ENCODE data around the gene DNAH8.

Gene DNAH8

GRCh38 chr6:39057251-39058155 lies 342.4 kb downstream of the DNAH8 start:
- peaks cover 17% of the 10 kb centered on the region for H3K4me1 ChIP-seq (ENCODE audit: control insufficient read depth, insufficient read depth, low read length)
- H3K9me3 ChIP-seq (ENCODE audit: control insufficient read depth, low read length): no peaks in the 10 kb centered on the region
- H3K36me3 ChIP-seq (ENCODE audit: control insufficient read depth, insufficient read depth, low read length): no peaks in the 10 kb centered on the region
- peaks cover 7% of the 10 kb centered on the region for H3K27me3 ChIP-seq (ENCODE audit: control insufficient read depth, insufficient read depth, low read length)
- H3K4me3 ChIP-seq (ENCODE audit: low read length): no peak overlapping the region
- H3K9ac ChIP-seq (ENCODE audit: low read length): no peak overlapping the region

DNA sequence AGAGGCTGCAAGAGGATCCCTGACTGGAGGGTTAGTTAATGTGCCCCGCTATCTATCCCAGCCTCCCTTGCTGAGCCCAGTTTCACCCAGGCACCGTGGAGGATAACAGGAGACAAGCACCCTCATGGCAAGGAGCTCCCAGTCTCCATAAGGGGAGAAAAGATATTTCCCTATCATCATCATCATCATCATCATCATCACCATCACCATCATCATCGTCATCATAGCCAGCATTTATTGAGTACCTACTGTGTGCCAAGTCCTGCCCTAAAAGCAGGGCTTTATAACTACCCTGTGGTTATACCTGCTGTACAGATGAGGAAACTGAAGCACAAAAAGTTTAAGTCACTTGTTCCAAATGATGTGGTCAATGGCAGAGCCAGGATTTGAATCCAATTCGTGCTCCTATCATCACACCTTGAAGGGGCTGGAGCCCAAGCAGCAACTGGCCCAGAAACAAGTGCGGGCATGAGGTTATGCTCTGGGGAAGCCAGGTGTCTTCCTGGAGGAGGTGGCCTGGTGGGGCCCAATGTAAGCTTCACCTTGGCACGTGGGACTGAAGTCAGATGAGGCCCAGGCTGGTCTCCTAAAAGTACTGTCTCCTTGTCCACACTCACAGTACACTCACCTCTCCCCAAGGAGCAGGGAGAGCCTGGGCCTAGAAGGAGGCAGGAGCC lies 343.5 kb downstream of the DNAH8 start:
- Histone ChIP-seq H3K4me1 (ENCODE audit: control insufficient read depth, insufficient read depth, low read length) (peaks cover 16% of the 10 kb centered on the region), H3K27me3 (ENCODE audit: control insufficient read depth, insufficient read depth, low read length) (peaks cover 4% of the 10 kb centered on the region), H3K9ac (ENCODE audit: low read length) (no peak overlapping the region), H3K4me3 (ENCODE audit: low read length) (no peak overlapping the region), H3K36me3 (ENCODE audit: control insufficient read depth, insufficient read depth, low read length) (no peaks in the 10 kb centered on the region), H3K9me3 (ENCODE audit: control insufficient read depth, low read length) (no peaks in the 10 kb centered on the region)

DNA sequence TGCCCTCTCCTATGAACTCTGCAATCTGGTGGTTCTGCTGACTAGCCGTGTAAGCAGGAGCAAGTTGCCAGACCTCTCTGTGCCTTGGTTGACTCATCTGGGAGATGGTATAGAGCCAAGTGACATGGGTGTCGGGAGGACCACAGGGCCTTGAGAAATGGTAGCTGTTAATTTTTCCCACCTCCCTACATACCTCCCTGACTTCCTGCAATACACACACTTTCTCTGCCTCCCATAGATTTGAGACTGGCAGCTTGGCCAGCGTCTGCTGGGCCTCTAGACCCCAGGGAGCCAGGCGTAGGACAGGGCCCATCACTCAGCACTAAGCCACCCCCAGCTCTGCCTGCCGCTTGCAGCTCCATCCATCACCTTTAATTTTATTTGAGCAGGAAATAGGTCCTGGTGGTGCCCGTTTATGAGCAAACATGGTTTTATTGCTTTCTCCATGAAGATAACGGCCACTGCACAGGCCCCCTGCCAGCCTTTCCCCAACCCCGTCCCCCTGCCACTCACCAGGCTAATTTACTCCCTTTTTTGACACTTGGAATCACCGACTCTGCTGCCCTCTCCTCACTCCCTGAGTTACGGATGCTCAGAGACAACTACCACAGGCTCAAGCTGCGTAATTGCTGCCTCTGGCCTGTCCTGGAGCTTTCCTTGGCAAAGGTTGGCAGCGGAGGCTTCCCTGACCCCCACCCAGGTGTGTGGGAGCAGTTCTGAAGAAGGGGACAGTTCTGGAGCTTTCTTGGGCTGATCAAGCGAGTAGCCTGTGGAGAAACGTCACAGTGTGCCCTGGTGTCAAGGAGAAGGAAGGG lies 344.6 kb downstream of the DNAH8 start:
- peaks cover 7% of the 10 kb centered on the region for H3K27me3 ChIP-seq (ENCODE audit: control insufficient read depth, insufficient read depth, low read length)
- H3K4me1 ChIP-seq (ENCODE audit: control insufficient read depth, insufficient read depth, low read length): peaks cover 10% of the 10 kb centered on the region

DNA sequence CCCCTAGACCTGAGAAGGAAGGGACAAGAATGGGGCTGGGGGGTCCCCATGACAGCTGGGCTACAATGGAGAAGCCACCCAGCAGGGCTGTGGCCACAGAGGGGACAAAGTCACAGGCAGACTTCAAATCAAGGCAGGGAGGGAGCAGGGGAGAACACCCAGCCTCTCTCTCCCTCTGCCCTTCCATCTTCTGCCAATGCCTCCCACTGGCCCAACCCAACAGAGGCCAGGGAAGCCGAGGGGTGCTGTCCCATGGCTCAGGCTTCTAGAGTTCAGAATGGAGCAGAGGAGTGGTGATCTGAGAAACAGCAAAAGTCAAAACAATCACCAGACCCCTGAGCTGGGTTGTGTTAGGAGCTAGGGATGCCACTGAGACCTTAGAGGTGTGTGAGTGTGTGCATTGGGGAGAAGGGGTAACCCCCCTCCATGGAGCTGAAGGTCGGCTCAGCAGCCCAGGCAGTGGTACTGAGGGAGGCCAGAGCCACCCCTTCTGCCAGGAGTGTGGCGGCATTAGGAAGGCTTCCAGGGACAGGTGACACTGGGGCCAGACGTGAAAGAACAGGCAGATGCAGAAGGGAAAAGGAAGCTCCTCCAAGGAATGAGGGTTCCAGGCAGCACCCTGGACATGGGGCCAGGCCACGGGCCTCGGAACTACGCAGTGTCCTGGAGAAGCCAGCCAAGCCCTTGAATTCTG lies 345.5 kb downstream of the DNAH8 start:
- H3K36me3 ChIP-seq (ENCODE audit: control insufficient read depth, insufficient read depth, low read length): no peaks in the 10 kb centered on the region
- H3K4me3 ChIP-seq (ENCODE audit: low read length): no peak overlapping the region
- no peaks in the 10 kb centered on the region for H3K9me3 ChIP-seq (ENCODE audit: control insufficient read depth, low read length)
- H3K4me1 ChIP-seq (ENCODE audit: control insufficient read depth, insufficient read depth, low read length): peaks cover 10% of the 10 kb centered on the region
- H3K9ac ChIP-seq (ENCODE audit: low read length): no peak overlapping the region
- H3K27me3 ChIP-seq (ENCODE audit: control insufficient read depth, insufficient read depth, low read length): peaks cover 7% of the 10 kb centered on the region

More for the DNA sequence above, 344.6 kb downstream of the DNAH8 start:
- H3K9ac ChIP-seq (ENCODE audit: low read length): no peak overlapping the region
- no peaks in the 10 kb centered on the region for H3K9me3 ChIP-seq (ENCODE audit: control insufficient read depth, low read length)
- no peak overlapping the region for H3K4me3 ChIP-seq (ENCODE audit: low read length)
- no peaks in the 10 kb centered on the region for H3K36me3 ChIP-seq (ENCODE audit: control insufficient read depth, insufficient read depth, low read length)

- H3K9ac ChIP-seq (ENCODE audit: low read length): no peak overlapping the region
- no peaks in the 10 kb centered on the region for H3K36me3 ChIP-seq (ENCODE audit: control insufficient read depth, insufficient read depth, low read length)
- no peak overlapping the region for H3K4me3 ChIP-seq (ENCODE audit: low read length)
- peaks cover 7% of the 10 kb centered on the region for H3K27me3 ChIP-seq (ENCODE audit: control insufficient read depth, insufficient read depth, low read length)
- peaks cover 10% of the 10 kb centered on the region for H3K4me1 ChIP-seq (ENCODE audit: control insufficient read depth, insufficient read depth, low read length)
- H3K9me3 ChIP-seq (ENCODE audit: control insufficient read depth, low read length): no peaks in the 10 kb centered on the region
These were observed 346.1 kb downstream of the DNAH8 start for GRCh38 chr6:39061182-39061581.

GRCh38 chr6:39061588-39061987 lies 346.5 kb downstream of the DNAH8 start:
- Histone ChIP-seq H3K9ac (ENCODE audit: low read length) (no peak overlapping the region), H3K4me3 (ENCODE audit: low read length) (no peak overlapping the region), H3K4me1 (ENCODE audit: control insufficient read depth, insufficient read depth, low read length) (peaks cover 10% of the 10 kb centered on the region), H3K36me3 (ENCODE audit: control insufficient read depth, insufficient read depth, low read length) (no peaks in the 10 kb centered on the region), H3K9me3 (ENCODE audit: control insufficient read depth, low read length) (no peaks in the 10 kb centered on the region), H3K27me3 (ENCODE audit: control insufficient read depth, insufficient read depth, low read length) (peaks cover 7% of the 10 kb centered on the region)

DNA sequence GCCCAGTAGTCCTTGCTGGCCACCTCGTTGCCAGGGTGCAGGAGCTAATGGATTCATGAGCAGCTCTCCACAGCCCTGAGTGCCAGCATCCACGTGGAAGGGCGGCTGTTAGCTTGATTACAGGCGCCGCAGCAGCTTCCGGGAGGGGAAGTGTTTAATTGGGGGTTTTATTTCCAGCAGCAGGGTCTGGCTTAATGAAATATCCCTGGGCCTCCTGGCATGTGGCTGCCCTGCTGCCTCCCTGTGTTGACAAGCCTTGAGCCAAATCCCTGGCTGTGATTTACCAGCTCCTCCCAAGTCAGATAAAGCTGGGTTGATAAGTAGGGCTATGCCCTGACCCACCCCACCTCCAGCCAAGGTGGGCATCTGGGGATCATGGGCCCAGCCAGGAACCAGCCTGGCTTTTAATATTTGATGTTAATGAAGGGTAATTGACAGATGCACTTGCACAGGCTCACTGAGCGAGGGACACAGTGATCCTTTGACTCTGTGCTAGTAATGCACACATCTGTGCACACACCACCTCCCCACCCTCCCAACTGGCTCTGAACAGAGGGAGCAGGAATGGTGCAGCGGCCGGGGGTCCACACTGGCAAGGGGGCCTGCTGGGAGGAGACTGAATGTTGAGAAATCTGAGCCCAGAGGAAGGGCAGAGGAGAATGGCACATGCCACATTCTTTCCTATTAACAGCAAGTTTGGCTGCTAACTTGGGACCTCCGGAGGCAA lies 347.1 kb downstream of the DNAH8 start:
- peaks cover 7% of the 10 kb centered on the region for H3K27me3 ChIP-seq (ENCODE audit: control insufficient read depth, insufficient read depth, low read length)
- H3K36me3 ChIP-seq (ENCODE audit: control insufficient read depth, insufficient read depth, low read length): no peaks in the 10 kb centered on the region
- H3K9ac ChIP-seq (ENCODE audit: low read length): no peak overlapping the region
- no peak overlapping the region for H3K4me3 ChIP-seq (ENCODE audit: low read length)
- H3K4me1 ChIP-seq (ENCODE audit: control insufficient read depth, insufficient read depth, low read length): peaks cover 10% of the 10 kb centered on the region
- H3K9me3 ChIP-seq (ENCODE audit: control insufficient read depth, low read length): no peaks in the 10 kb centered on the region

- Histone ChIP-seq H3K9ac (ENCODE audit: low read length) (no peak overlapping the region), H3K4me1 (ENCODE audit: control insufficient read depth, insufficient read depth, low read length) (peaks cover 10% of the 10 kb centered on the region), H3K36me3 (ENCODE audit: control insufficient read depth, insufficient read depth, low read length) (no peaks in the 10 kb centered on the region), H3K4me3 (ENCODE audit: low read length) (no peak overlapping the region), H3K9me3 (ENCODE audit: control insufficient read depth, low read length) (no peaks in the 10 kb centered on the region), H3K27me3 (ENCODE audit: control insufficient read depth, insufficient read depth, low read length) (peaks cover 7% of the 10 kb centered on the region)
These were observed 348.4 kb downstream of the DNAH8 start for GRCh38 chr6:39063526-39063925.

- no peaks in the 10 kb centered on the region for H3K9me3 ChIP-seq (ENCODE audit: control insufficient read depth, low read length)
- H3K4me1 ChIP-seq (ENCODE audit: control insufficient read depth, insufficient read depth, low read length): peaks cover 10% of the 10 kb centered on the region
- H3K36me3 ChIP-seq (ENCODE audit: control insufficient read depth, insufficient read depth, low read length): no peaks in the 10 kb centered on the region
- H3K9ac ChIP-seq (ENCODE audit: low read length): no peak overlapping the region
- H3K4me3 ChIP-seq (ENCODE audit: low read length): no peak overlapping the region
- peaks cover 7% of the 10 kb centered on the region for H3K27me3 ChIP-seq (ENCODE audit: control insufficient read depth, insufficient read depth, low read length)
These were observed 350.4 kb downstream of the DNAH8 start for GRCh38 chr6:39065561-39065960.

DNA sequence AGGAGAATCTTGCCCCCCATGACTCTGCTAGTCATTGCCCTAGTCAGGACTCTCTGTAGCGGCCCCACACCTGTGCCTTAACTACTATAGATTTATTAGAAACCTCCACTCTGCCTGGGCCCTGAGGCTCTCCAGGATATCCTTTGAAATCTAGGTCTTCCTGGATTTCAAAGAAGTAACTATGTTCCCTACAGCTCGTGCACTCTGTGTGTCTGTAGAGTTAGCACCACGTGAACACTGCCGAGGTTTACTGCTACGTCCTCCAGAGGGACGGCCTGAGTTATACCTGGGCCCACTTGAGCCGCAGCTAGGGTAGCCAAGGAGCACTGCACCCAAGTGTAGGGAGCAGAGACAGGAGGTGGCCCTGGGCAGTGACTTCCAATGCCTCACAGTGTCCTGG lies 353.3 kb downstream of the DNAH8 start:
- Histone ChIP-seq H3K9ac (ENCODE audit: low read length) (no peak overlapping the region), H3K4me1 (ENCODE audit: control insufficient read depth, insufficient read depth, low read length) (no peaks in the 10 kb centered on the region), H3K36me3 (ENCODE audit: control insufficient read depth, insufficient read depth, low read length) (no peaks in the 10 kb centered on the region), H3K9me3 (ENCODE audit: control insufficient read depth, low read length) (no peaks in the 10 kb centered on the region), H3K27me3 (ENCODE audit: control insufficient read depth, insufficient read depth, low read length) (peaks cover 4% of the 10 kb centered on the region), H3K4me3 (ENCODE audit: low read length) (no peak overlapping the region)

DNA sequence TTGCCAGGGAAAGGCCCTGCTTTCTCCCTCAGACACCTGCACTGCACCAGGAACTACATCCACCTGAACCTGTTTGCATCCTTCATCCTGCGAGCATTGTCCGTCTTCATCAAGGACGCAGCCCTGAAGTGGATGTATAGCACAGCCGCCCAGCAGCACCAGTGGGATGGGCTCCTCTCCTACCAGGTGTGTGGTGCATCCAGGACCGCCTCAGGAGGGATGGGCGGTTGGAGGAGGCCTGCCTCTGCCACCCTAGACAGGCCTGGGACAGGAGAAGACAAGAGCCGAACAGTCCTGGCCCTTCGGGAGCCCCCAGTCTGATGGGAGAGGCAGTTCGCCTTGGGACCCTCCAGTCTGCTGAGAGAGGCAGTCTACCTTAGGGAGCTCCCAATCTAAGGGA lies 357.7 kb downstream of the DNAH8 start:
- Histone ChIP-seq H3K27me3 (ENCODE audit: control insufficient read depth, insufficient read depth, low read length) (no peaks in the 10 kb centered on the region), H3K9me3 (ENCODE audit: control insufficient read depth, low read length) (no peaks in the 10 kb centered on the region), H3K36me3 (ENCODE audit: control insufficient read depth, insufficient read depth, low read length) (no peaks in the 10 kb centered on the region), H3K4me1 (ENCODE audit: control insufficient read depth, insufficient read depth, low read length) (peaks cover 5% of the 10 kb centered on the region), H3K9ac (ENCODE audit: low read length) (no peak overlapping the region), H3K4me3 (ENCODE audit: low read length) (no peak overlapping the region)
